Mammary microvascular endothelial cell (primary cell): ENCODE data around the gene PDE10A. TPM values are rescaled to one million over a fixed set of nuclear protein-coding genes. Genes with fewer than 3 reads are reported as not detected.

Experiments used
- total RNA-seq: library from RNA; depleted of rRNA; stranded (reverse); fragments of >200 nt; gene quantifications from 2 replicates; pipeline ENCODE4 v1.2.3, GENCODE V29; 2015

Gene PDE10A
- 6.1 and 6.3 TPM in 2 replicates for total RNA-seq

GRCh38 chr6:165662749-165663376 is at the start of gene PDE10A:
PDE10A (minus strand) TSS chr6:165663241; CDS start chr6:165662811, 430 bp downstream.

DNA sequence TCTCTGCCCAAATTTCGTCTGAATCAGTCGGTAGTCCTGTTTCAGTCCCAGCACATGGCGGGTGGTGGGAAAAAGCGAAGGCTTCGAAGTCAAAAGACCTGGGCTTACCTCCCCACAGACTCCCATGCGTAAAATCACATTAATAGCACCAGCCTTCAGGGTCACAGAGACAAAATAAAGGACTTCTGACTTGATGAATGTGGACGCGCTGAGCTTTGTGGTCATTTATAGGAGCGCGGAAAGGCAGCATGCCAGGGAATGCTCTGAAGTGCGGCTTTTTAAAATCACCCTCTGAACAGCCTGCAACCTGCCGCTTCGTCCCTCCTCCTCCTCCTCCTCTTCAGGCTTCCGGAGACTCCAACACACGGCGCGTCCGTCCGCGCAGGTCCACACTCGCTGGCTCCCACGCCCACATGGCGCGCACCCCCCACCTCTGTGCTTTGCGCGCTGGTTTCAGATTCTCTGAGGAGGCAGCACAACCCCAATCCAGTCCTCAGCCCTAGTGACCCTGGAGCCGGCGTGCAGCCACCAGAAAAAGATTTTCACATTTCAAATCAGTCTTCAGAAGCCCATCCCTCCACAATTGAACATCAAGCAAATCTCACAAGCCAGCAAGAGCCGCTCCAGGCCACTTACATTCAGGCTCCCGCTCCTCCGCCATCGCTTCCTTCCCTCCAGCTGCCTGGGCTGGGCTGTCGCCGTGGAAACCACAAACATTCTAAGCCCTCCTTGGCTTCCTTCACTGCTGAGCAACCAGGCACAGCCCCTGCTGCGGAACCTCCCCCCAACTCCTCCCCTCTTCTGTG is 353.9 kb downstream of the PDE10A start, which contains the start of gene C6orf118:
Gene C6orf118, minus strand, starts transcription at position 680 of the 806 bp plus-strand sequence. Its CDS starts 19 bp downstream, at position 661.

